Measurements from ENCODE around the gene RAB15.

The RAB15 gene

DNA sequence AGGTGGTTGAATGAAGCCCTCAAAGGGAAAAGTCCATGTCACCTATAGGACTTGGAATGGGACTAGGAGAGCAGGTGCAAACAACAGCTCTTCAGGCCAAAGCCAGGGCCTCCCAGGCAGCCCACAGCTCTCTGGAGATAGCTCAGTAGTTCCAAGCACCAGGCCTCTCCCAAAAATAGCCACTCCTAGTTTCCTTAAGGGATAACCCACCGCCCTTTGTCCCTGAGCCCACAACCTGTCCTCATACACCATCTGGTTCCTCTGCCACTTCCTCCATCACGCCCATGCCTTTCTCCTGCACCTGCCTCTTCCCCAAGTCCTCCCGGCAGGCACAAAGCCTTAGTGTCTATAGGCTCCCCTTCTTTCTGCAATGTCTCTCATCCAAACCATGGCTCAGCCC lies 2.1 kb downstream of the RAB15 start:
- Histone ChIP-seq H3K9me3 (ENCODE audit: control insufficient read depth in 2 of 2, low read length in 2 of 2) (no peaks in the 10 kb centered on the region), H3K36me3 (ENCODE audit: control insufficient read depth in 2 of 2, insufficient read depth in 2 of 2, low read length in 2 of 2) (no peaks in the 10 kb centered on the region), H3K9ac (ENCODE audit: low read length in 2 of 2) (no peak overlapping the region), H3K4me3 (ENCODE audit: low read length in 2 of 2) (no peak overlapping the region), H3K27ac (ENCODE audit: low read length) (no peak overlapping the region), H3K27me3 (ENCODE audit: control insufficient read depth in 1 of 2, insufficient read depth in 2 of 2, low read length in 2 of 2) (peaks cover 0 to 3% of the 10 kb centered on the region in 2 donors), H3K4me1 (ENCODE audit: control insufficient read depth, insufficient read depth, low read length) (peaks cover 9% of the 10 kb centered on the region)

DNA sequence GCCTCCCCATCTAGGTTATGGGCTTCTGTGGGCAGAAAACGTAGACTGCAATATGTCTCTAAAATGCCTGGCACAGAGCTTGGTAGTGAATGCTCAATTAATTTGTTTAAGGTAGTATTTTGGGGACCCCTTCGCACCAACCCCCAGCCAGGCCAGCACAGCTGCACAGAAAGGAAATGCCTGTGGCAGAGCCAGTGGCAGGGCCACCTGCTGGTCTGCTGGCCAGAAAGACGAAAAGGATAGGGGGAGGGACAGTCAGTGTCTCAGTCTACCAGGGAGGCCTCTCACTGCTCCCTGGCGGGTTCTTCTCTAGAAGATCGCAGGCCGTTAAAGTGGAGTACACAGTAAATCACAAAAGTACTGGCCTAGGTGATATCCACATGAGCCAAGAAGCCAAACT lies 3.5 kb downstream of the RAB15 start:
- no peak overlapping the region for H3K4me3 ChIP-seq (ENCODE audit: low read length in 2 of 2)
- H3K4me1 ChIP-seq (ENCODE audit: control insufficient read depth, insufficient read depth, low read length): peaks cover 9% of the 10 kb centered on the region
- no peaks in the 10 kb centered on the region for H3K36me3 ChIP-seq (ENCODE audit: control insufficient read depth in 2 of 2, insufficient read depth in 2 of 2, low read length in 2 of 2)
- no peak overlapping the region for H3K9ac ChIP-seq (ENCODE audit: low read length in 2 of 2)
- H3K27ac ChIP-seq (ENCODE audit: low read length): no peak overlapping the region
- H3K9me3 ChIP-seq (ENCODE audit: control insufficient read depth in 2 of 2, low read length in 2 of 2): no peaks in the 10 kb centered on the region
- peaks cover 0 to 3% of the 10 kb centered on the region in 2 donors for H3K27me3 ChIP-seq (ENCODE audit: control insufficient read depth in 1 of 2, insufficient read depth in 2 of 2, low read length in 2 of 2)

DNA sequence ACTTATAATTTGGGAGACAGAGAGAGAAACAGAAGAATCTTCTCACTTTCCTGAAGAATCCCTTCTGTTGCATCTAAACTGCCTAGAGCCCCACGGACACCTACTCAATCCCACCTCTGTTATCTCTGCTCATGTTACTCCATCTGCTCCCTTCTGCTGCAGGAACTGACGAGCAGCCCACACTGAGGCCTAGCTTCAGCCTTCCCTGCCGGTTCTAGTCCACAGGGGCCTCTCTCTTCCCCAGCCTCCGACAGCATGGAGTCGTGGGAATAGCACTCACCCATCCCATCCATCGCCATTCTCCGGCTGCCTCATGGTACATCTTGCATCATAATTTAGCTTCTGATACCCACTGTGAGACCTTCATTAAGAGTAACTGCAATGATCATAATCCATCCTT lies 4.0 kb downstream of the RAB15 start:
- Histone ChIP-seq H3K9ac (ENCODE audit: low read length in 2 of 2) (no peak overlapping the region), H3K4me3 (ENCODE audit: low read length in 2 of 2) (no peak overlapping the region), H3K27me3 (ENCODE audit: control insufficient read depth in 1 of 2, insufficient read depth in 2 of 2, low read length in 2 of 2) (peaks cover 0 to 3% of the 10 kb centered on the region in 2 donors), H3K4me1 (ENCODE audit: control insufficient read depth, insufficient read depth, low read length) (peaks cover 9% of the 10 kb centered on the region), H3K9me3 (ENCODE audit: control insufficient read depth in 2 of 2, low read length in 2 of 2) (no peaks in the 10 kb centered on the region), H3K27ac (ENCODE audit: low read length) (no peak overlapping the region), H3K36me3 (ENCODE audit: control insufficient read depth in 2 of 2, insufficient read depth in 2 of 2, low read length in 2 of 2) (no peaks in the 10 kb centered on the region)

DNA sequence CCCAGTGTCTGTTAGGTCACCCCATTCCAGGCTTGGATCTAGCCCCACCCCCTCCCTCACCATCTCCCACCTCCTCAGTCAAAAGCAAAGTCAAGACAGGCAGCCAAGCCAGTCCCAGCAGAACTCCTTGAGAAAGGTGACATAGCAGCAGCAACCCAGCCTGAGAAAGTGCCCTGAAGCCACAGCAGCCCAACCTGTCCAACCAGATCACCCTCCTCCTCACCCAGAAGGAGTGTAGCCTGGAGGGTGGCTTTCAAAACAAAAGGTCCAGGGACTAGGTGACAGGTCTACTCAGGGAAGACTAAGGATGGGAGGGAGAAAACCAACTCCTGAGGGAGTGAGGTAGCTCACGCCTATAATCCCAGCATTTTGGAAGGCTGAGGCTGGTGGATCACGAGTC lies 5.2 kb downstream of the RAB15 start:
- Histone ChIP-seq H3K9me3 (ENCODE audit: control insufficient read depth in 2 of 2, low read length in 2 of 2) (no peaks in the 10 kb centered on the region), H3K36me3 (ENCODE audit: control insufficient read depth in 2 of 2, insufficient read depth in 2 of 2, low read length in 2 of 2) (no peaks in the 10 kb centered on the region), H3K27ac (ENCODE audit: low read length) (no peak overlapping the region), H3K4me1 (ENCODE audit: control insufficient read depth, insufficient read depth, low read length) (peaks cover 6% of the 10 kb centered on the region), H3K9ac (ENCODE audit: low read length in 2 of 2) (no peak overlapping the region), H3K27me3 (ENCODE audit: control insufficient read depth in 1 of 2, insufficient read depth in 2 of 2, low read length in 2 of 2) (peaks cover 0 to 3% of the 10 kb centered on the region in 2 donors), H3K4me3 (ENCODE audit: low read length in 2 of 2) (no peak overlapping the region)

DNA sequence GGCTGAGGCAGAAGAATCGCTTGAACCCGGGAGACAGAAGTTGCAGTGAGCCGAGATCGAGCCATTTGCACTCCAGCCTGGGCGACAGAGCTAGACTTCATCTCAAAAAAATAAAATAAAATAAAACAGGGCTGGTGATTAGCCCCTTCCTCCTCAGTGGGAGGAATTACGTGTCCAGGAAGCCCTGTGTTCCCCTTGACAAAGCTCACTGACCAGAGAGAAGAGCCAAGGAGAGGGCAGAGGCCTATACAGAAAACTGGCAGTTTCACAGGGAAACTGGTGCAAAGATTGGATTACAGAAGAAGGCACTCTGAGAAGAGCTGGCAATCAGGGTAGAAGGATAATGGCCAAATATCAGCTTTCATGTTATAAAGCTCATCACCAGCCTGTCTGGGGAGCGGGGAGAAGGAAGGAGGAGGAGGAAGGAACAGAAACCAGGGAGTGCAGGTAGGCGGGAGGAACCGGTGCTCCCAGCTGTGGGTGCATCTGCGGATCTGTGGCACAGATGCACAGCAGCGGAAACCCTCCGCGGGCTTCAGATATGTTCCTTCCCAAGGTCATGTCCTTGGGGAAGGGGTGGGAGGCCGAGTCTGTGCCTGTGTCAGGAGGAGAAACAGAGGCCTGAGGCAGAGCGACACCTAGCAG lies 6.7 kb downstream of the RAB15 start:
- H3K36me3 ChIP-seq (ENCODE audit: control insufficient read depth in 2 of 2, insufficient read depth in 2 of 2, low read length in 2 of 2): no peaks in the 10 kb centered on the region
- H3K27me3 ChIP-seq (ENCODE audit: control insufficient read depth in 1 of 2, insufficient read depth in 2 of 2, low read length in 2 of 2): peaks cover 0 to 3% of the 10 kb centered on the region in 2 donors
- no peak overlapping the region for H3K27ac ChIP-seq (ENCODE audit: low read length)
- no peak overlapping the region for H3K9ac ChIP-seq (ENCODE audit: low read length in 2 of 2)
- no peak overlapping the region for H3K4me3 ChIP-seq (ENCODE audit: low read length in 2 of 2)
- no peaks in the 10 kb centered on the region for H3K9me3 ChIP-seq (ENCODE audit: control insufficient read depth in 2 of 2, low read length in 2 of 2)
- no peaks in the 10 kb centered on the region for H3K4me1 ChIP-seq (ENCODE audit: control insufficient read depth, insufficient read depth, low read length)

DNA sequence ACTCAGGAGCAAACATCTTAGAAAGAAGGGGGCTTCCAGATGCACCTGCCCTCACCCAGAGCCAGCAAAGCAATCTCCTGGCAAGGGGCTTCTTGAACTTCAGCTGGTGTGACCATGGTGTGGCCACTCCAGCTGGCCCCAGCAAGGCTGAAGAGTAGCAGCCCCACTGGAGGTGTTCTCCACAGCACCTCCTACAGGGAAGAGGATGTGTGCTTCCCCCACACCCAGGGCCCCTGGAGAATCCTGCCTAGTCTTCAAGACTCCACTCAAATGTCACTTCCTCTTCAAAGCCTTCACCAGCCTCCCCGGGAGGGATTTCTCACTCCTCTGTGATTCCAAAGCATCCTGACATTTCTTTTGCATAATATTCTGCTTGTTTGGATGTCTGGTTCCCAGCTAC lies 8.5 kb downstream of the RAB15 start:
- Histone ChIP-seq H3K9me3 (ENCODE audit: control insufficient read depth in 2 of 2, low read length in 2 of 2) (no peaks in the 10 kb centered on the region), H3K9ac (ENCODE audit: low read length in 2 of 2) (no peak overlapping the region), H3K4me1 (ENCODE audit: control insufficient read depth, insufficient read depth, low read length) (no peaks in the 10 kb centered on the region), H3K27ac (ENCODE audit: low read length) (no peak overlapping the region), H3K27me3 (ENCODE audit: control insufficient read depth in 1 of 2, insufficient read depth in 2 of 2, low read length in 2 of 2) (no peaks in the 10 kb centered on the region), H3K36me3 (ENCODE audit: control insufficient read depth in 2 of 2, insufficient read depth in 2 of 2, low read length in 2 of 2) (no peaks in the 10 kb centered on the region), H3K4me3 (ENCODE audit: low read length in 2 of 2) (no peak overlapping the region)

DNA sequence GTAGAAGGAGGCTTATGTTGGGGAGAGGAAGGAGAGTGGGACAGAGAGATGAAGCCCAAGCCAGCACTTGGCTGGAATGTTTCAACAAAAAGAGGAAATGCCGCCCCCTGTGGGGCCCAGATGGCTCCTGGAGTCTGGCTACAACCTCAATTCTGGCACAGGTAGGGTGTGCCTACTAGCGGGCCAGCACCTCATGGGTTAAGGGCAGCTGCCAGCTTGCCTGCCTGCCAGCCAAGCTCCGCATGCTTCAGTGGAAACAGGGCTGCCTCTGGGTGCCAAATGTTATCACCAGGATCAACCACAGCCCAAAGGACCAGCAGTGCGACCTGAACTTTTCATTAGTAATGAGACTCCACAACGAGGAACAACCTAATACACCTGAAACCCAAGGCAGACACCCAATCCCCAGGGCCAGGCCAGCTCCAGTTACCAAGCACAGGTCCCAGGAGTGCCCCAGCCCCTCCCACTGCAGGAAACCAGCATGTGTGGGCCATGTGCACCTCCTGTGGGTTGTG lies 11.3 kb downstream of the RAB15 start:
- H3K27me3 ChIP-seq (ENCODE audit: control insufficient read depth in 1 of 2, insufficient read depth in 2 of 2, low read length in 2 of 2): no peaks in the 10 kb centered on the region
- H3K27ac ChIP-seq (ENCODE audit: low read length): no peak overlapping the region
- no peaks in the 10 kb centered on the region for H3K9me3 ChIP-seq (ENCODE audit: control insufficient read depth in 2 of 2, low read length in 2 of 2)
- no peaks in the 10 kb centered on the region for H3K4me1 ChIP-seq (ENCODE audit: control insufficient read depth, insufficient read depth, low read length)
- H3K9ac ChIP-seq (ENCODE audit: low read length in 2 of 2): no peak overlapping the region
- H3K36me3 ChIP-seq (ENCODE audit: control insufficient read depth in 2 of 2, insufficient read depth in 2 of 2, low read length in 2 of 2): no peaks in the 10 kb centered on the region
- H3K4me3 ChIP-seq (ENCODE audit: low read length in 2 of 2): no peak overlapping the region

DNA sequence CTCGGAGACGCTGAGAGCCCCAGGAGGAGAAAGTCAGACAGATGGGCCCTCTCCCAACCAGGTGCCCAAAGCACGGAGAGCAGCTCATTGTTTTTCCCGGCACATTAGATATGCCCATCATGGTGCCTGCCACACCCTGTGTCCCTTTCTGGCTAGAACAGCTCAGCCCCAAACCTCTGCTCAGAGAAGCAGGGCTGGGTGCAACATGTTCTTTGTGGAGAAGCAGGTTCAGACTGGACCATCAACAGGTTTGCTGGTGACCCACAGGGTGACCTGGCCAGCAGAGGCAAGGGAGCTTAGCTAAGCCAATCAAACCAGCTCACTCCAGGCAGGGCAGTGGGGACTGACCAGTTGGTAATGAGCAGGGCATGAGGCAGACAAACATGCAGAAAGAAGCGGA lies 13.4 kb downstream of the RAB15 start:
- Histone ChIP-seq H3K27me3 (ENCODE audit: control insufficient read depth in 1 of 2, insufficient read depth in 2 of 2, low read length in 2 of 2) (no peaks in the 10 kb centered on the region), H3K9me3 (ENCODE audit: control insufficient read depth in 2 of 2, low read length in 2 of 2) (no peaks in the 10 kb centered on the region), H3K27ac (ENCODE audit: low read length) (no peak overlapping the region), H3K9ac (ENCODE audit: low read length in 2 of 2) (no peak overlapping the region), H3K4me1 (ENCODE audit: control insufficient read depth, insufficient read depth, low read length) (no peaks in the 10 kb centered on the region), H3K4me3 (ENCODE audit: low read length in 2 of 2) (no peak overlapping the region), H3K36me3 (ENCODE audit: control insufficient read depth in 2 of 2, insufficient read depth in 2 of 2, low read length in 2 of 2) (no peaks in the 10 kb centered on the region)

DNA sequence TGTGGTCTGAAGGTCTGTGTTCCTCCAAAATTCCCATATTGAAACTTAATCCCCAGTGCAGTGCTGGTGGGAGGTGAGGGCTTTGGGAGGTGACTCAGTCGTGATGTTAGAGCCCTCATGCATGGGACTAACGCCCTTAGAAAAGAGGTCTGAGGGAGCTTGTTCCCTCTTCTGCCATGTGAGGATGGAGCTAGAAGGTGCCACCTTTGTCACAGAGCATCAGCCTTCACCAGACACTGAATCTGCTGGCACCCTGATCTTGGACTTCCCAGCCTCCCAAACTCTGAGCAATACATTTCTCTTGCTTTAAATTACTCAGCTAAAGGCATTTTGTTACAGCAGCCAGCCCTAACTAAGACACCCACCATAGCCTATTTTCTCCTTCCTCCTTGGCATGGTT lies 13.9 kb downstream of the RAB15 start:
- H3K27me3 ChIP-seq (ENCODE audit: control insufficient read depth in 1 of 2, insufficient read depth in 2 of 2, low read length in 2 of 2): no peaks in the 10 kb centered on the region

DNA sequence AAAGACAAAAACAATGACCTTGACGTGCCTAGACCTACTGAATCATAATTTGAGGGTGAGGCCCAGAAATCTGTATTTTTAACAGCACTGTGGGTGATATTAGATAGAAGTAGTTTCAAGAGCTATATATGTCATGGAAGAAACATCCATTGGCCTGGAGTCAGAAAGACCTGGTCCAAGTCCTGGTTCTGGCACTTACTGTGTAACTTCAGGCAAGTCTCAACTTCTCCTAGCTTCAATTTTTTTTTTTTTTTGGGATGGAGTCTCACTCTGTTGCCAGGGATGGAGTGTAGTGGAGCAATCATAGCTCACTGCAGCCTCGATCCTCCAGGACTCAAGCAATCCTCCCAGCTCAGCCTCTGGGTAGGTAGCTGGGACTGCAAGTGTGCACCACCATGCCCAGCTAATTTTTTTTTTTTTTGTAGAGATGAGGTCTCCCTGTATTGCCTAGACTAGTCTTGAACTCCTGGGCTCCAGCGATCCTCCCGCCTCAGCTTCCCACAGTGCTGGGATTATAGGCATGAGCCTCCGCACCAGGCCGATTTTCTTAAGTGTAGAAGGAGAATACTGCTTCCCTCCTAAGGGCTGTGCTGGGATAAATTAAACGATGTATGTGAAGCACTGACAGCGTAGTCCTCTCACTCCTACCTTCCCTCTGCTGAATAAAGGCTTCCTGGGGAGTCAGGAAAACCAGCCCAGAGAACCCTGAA lies 15.3 kb downstream of the RAB15 start:
- Histone ChIP-seq H3K36me3 (ENCODE audit: control insufficient read depth in 2 of 2, insufficient read depth in 2 of 2, low read length in 2 of 2) (no peaks in the 10 kb centered on the region), H3K4me1 (ENCODE audit: control insufficient read depth, insufficient read depth, low read length) (peaks cover 17% of the 10 kb centered on the region), H3K4me3 (ENCODE audit: low read length in 2 of 2) (no peak overlapping the region), H3K9me3 (ENCODE audit: control insufficient read depth in 2 of 2, low read length in 2 of 2) (no peaks in the 10 kb centered on the region), H3K27ac (ENCODE audit: low read length) (no peak overlapping the region), H3K9ac (ENCODE audit: low read length in 2 of 2) (no peak overlapping the region), H3K27me3 (ENCODE audit: control insufficient read depth in 1 of 2, insufficient read depth in 2 of 2, low read length in 2 of 2) (no peaks in the 10 kb centered on the region)

More for the DNA sequence above, 13.9 kb downstream of the RAB15 start:
- H3K36me3 ChIP-seq (ENCODE audit: control insufficient read depth in 2 of 2, insufficient read depth in 2 of 2, low read length in 2 of 2): no peaks in the 10 kb centered on the region
- H3K9me3 ChIP-seq (ENCODE audit: control insufficient read depth in 2 of 2, low read length in 2 of 2): no peaks in the 10 kb centered on the region
- no peak overlapping the region for H3K9ac ChIP-seq (ENCODE audit: low read length in 2 of 2)
- peaks cover 3% of the 10 kb centered on the region for H3K4me1 ChIP-seq (ENCODE audit: control insufficient read depth, insufficient read depth, low read length)
- H3K27ac ChIP-seq (ENCODE audit: low read length): no peak overlapping the region
- no peak overlapping the region for H3K4me3 ChIP-seq (ENCODE audit: low read length in 2 of 2)

DNA sequence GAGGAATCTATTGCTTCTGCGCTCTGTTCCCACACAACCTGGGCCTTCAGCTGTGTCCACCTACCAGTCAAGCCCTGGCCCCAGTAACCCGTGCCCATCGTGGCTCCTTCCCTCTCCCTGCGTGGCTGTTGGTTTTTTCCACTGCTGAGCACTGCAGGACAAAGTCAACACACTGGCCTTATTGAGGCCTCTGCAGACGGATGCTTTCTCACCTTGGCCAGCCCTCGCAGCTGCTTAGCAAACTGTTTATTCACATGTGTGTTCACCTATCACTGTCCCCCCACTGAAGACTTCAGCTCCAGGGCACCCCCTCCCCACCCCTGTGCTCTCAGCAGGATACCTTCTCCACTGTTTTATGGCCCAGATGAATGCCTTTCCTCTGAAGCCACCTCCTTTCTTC lies 16.8 kb downstream of the RAB15 start:
- Histone ChIP-seq H3K27ac (ENCODE audit: low read length) (no peak overlapping the region), H3K4me1 (ENCODE audit: control insufficient read depth, insufficient read depth, low read length) (peaks cover 22% of the 10 kb centered on the region), H3K9ac (ENCODE audit: low read length in 2 of 2) (no peak overlapping the region), H3K36me3 (ENCODE audit: control insufficient read depth in 2 of 2, insufficient read depth in 2 of 2, low read length in 2 of 2) (no peaks in the 10 kb centered on the region), H3K4me3 (ENCODE audit: low read length in 2 of 2) (no peak overlapping the region), H3K27me3 (ENCODE audit: control insufficient read depth in 1 of 2, insufficient read depth in 2 of 2, low read length in 2 of 2) (no peaks in the 10 kb centered on the region), H3K9me3 (ENCODE audit: control insufficient read depth in 2 of 2, low read length in 2 of 2) (no peaks in the 10 kb centered on the region)
